ENCODE data around the gene OPN1MW2. TPM values are rescaled to one million over a fixed set of nuclear protein-coding genes. Genes with fewer than 3 reads are reported as not detected.

The OPN1MW2 gene
- total and polyA plus RNA-seq, 4 donors = not detected

Other genes starting within 250 kb of the OPN1MW2 start
- gene HCFC1, start 247.9 kb upstream of the OPN1MW2 start, total RNA-seq = 10 to 100 TPM; 15.6 to 26.9 TPM
- gene HCFC1, start 247.9 kb upstream of the OPN1MW2 start, polyA plus RNA-seq = 10 to 100 TPM in 1 of 2 donors, 1 to 10 TPM in 1; 7.9 to 12.1 TPM
- 1 to 10 TPM; 2.9 TPM for gene TMEM187, start 247.0 kb upstream of the OPN1MW2 start, total RNA-seq
- gene TMEM187, start 247.0 kb upstream of the OPN1MW2 start, polyA plus RNA-seq = 1 to 10 TPM; 5.3 to 5.8 TPM
- 10 to 100 TPM; 17.6 to 35.6 TPM for gene IRAK1, start 199.9 kb upstream of the OPN1MW2 start, total RNA-seq
- gene IRAK1, start 199.9 kb upstream of the OPN1MW2 start, polyA plus RNA-seq = 10 to 100 TPM; 19.1 to 55.8 TPM
- gene MECP2, start 122.0 kb upstream of the OPN1MW2 start, total RNA-seq = 10 to 100 TPM; 11.1 to 22.0 TPM
- gene MECP2, start 122.0 kb upstream of the OPN1MW2 start, polyA plus RNA-seq = 1 to 10 TPM; 6.9 to 8.8 TPM
- gene OPN1LW, start 75.5 kb upstream of the OPN1MW2 start, total RNA-seq = not detected
- gene OPN1LW, start 75.5 kb upstream of the OPN1MW2 start, polyA plus RNA-seq = not detected
- not detected for gene OPN1MW, start 37.2 kb upstream of the OPN1MW2 start, total RNA-seq
- not detected for gene OPN1MW, start 37.2 kb upstream of the OPN1MW2 start, polyA plus RNA-seq
- not detected for gene OPN1MW3, start 37.8 kb downstream of the OPN1MW2 start, total RNA-seq
- gene OPN1MW3, start 37.8 kb downstream of the OPN1MW2 start, polyA plus RNA-seq = not detected
- not detected for gene TEX28, start 75.4 kb downstream of the OPN1MW2 start, total RNA-seq
- not detected for gene TEX28, start 75.4 kb downstream of the OPN1MW2 start, polyA plus RNA-seq
- gene TKTL1, start 76.0 kb downstream of the OPN1MW2 start, total RNA-seq = under 1 TPM in 1 of 2 donors, not detected in 1; under 0.01 TPM
- gene TKTL1, start 76.0 kb downstream of the OPN1MW2 start, polyA plus RNA-seq = not detected
- 100 to 1,000 TPM; 150 to 152 TPM for gene FLNA, start 154.9 kb downstream of the OPN1MW2 start, total RNA-seq
- 10 to 100 TPM; 23.4 to 84.8 TPM for gene FLNA, start 154.9 kb downstream of the OPN1MW2 start, polyA plus RNA-seq
- 10 to 100 TPM; 11.6 to 18.5 TPM for gene EMD, start 159.5 kb downstream of the OPN1MW2 start, total RNA-seq
- gene EMD, start 159.5 kb downstream of the OPN1MW2 start, polyA plus RNA-seq = 10 to 100 TPM; 15.5 to 38.0 TPM
- gene RPL10, start 178.6 kb downstream of the OPN1MW2 start, total RNA-seq = 1,000 to 10,000 TPM; 1,323 to 1,523 TPM
- 1,000 to 10,000 TPM in 1 of 2 donors, 100 to 1,000 TPM in 1; 446 to 1,644 TPM for gene RPL10, start 178.6 kb downstream of the OPN1MW2 start, polyA plus RNA-seq
- gene DNASE1L1, start 189.5 kb downstream of the OPN1MW2 start, total RNA-seq = 10 to 100 TPM; 14.6 to 22.1 TPM
- gene DNASE1L1, start 189.5 kb downstream of the OPN1MW2 start, polyA plus RNA-seq = 10 to 100 TPM in 1 of 2 donors, 1 to 10 TPM in 1; 9.3 to 18.7 TPM
- gene TAFAZZIN, start 191.8 kb downstream of the OPN1MW2 start, total RNA-seq = 10 to 100 TPM in 1 of 2 donors, 1 to 10 TPM in 1; 7.8 to 15.6 TPM
- gene TAFAZZIN, start 191.8 kb downstream of the OPN1MW2 start, polyA plus RNA-seq = 10 to 100 TPM; 10.6 to 16.3 TPM
- gene ATP6AP1, start 208.9 kb downstream of the OPN1MW2 start, total RNA-seq = 10 to 100 TPM; 35.2 to 38.5 TPM
- gene ATP6AP1, start 208.9 kb downstream of the OPN1MW2 start, polyA plus RNA-seq = 10 to 100 TPM; 43.1 to 43.3 TPM
- gene GDI1, start 217.4 kb downstream of the OPN1MW2 start, total RNA-seq = 10 to 100 TPM; 13.3 to 27.7 TPM
- gene GDI1, start 217.4 kb downstream of the OPN1MW2 start, polyA plus RNA-seq = 10 to 100 TPM; 12.8 to 35.6 TPM
- gene FAM50A, start 224.4 kb downstream of the OPN1MW2 start, total RNA-seq = 10 to 100 TPM; 10.9 to 13.4 TPM
- gene FAM50A, start 224.4 kb downstream of the OPN1MW2 start, polyA plus RNA-seq = 10 to 100 TPM; 14.6 to 25.1 TPM
- gene PLXNA3, start 238.5 kb downstream of the OPN1MW2 start, total RNA-seq = 1 to 10 TPM; 1.1 to 1.7 TPM
- 1 to 10 TPM; 1.3 to 1.7 TPM for gene PLXNA3, start 238.5 kb downstream of the OPN1MW2 start, polyA plus RNA-seq

Data from liver (tissue), 4 donors.